Erythroblast (primary cell): ENCODE results near the gene PTPRM.

Experiments used
- GATA1 ChIP-seq: IDR thresholded peaks from 2 replicates; pipeline ENCODE4 v1.6.1; 2011; ENCODE audit warnings: low read depth, mild to moderate bottlenecking, control low read depth, low read length, moderate library complexity
- POLR2A ChIP-seq: IDR thresholded peaks from 2 replicates; pipeline ENCODE4 v1.6.1; 2011; ENCODE audit warnings: mild to moderate bottlenecking, low read length

GRCh38 chr18:7646174-7646886 lies 79.2 kb downstream of the PTPRM start:
- no peak for TF ChIP-seq POLR2A
- no peak for TF ChIP-seq GATA1
